HUES6 (cell line): ENCODE data around the gene PTPN14.

Experiments used
- H3K27ac ChIP-seq: 2 replicates; pipeline ENCODE4 v1.7.0; 2013; ENCODE audit warnings: low read depth, mild to moderate bottlenecking, low read length, inconsistent platforms
- H3K27me3 ChIP-seq: 2 replicates; pipeline ENCODE4 v1.6.1; 2013; ENCODE audit warnings: low read length; ENCODE audit not compliant: control insufficient read depth, insufficient read depth
- H3K36me3 ChIP-seq: 2 replicates; pipeline ENCODE4 v1.6.1; 2013; ENCODE audit warnings: low read length; ENCODE audit not compliant: control insufficient read depth, insufficient read depth
- H3K4me1 ChIP-seq: 2 replicates; pipeline ENCODE4 v1.6.1; 2013; ENCODE audit warnings: low read length; ENCODE audit not compliant: control insufficient read depth, insufficient read depth
- H3K4me3 ChIP-seq: 2 replicates; pipeline ENCODE4 v1.5.1; 2013; ENCODE audit warnings: low read depth, low read length
- H3K9ac ChIP-seq: one replicate; pipeline ENCODE4 v1.6.1; 2013; ENCODE audit warnings: mild to moderate bottlenecking, low read length
- H3K9me3 ChIP-seq: 2 replicates; pipeline ENCODE4 v1.6.1; 2013; ENCODE audit warnings: low read depth, low read length; ENCODE audit not compliant: control insufficient read depth, insufficient read depth

The PTPN14 gene

DNA sequence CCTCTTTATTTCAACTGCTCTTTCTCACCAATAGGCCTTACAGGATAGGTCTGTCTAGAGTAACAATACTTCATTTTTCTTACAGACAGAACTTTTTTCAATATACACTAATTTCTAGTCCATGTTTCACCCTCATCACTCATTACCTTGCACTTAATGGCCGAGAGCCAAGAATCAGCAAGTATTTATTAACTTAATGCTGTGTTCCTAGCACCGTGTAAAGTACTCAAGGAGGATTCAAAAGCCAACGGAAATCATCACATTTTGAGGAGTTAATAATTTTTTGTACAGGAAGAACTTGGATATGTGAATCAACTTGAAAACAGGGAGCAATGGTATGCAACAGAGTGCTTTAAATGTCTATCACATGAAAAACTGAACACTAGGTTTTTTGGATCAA is 102.0 kb downstream of the PTPN14 start:
- no peaks in the 10 kb centered on the region for H3K9me3 ChIP-seq
- H3K4me1 ChIP-seq = peaks cover 63% of the 10 kb centered on the region
- no peak overlapping the region for H3K27ac ChIP-seq

DNA sequence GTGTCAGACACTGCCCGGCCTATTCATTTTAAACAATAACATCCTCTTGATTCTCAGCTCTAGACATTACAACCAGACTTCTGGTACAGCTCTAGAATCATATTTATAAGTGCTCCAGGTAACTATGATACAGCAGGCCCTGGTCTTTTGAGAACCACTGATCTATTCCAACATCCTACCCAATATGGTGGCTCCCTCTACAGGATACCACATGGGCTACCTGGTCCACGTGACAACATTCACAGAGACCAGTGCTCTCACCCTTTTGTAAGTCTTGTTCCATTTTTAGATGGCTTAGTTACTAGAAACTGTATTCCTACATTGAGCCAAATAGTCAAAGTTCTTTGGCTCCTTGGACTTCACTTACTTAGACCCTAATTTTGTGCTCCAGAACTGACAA is 102.9 kb downstream of the PTPN14 start:
- H3K27me3 ChIP-seq = no peaks in the 10 kb centered on the region
- peaks cover 16% of the 10 kb centered on the region; the same call in 1 of the 2 replicates for H3K36me3 ChIP-seq
- peak overlapping the region; percentile 84; the same call in 1 of the 2 replicates for H3K27ac ChIP-seq
- no peaks in the 10 kb centered on the region for H3K9me3 ChIP-seq
- no peak overlapping the region for H3K4me3 ChIP-seq
- peaks cover 66% of the 10 kb centered on the region for H3K4me1 ChIP-seq
- H3K9ac ChIP-seq = no peak overlapping the region

More for the DNA sequence above, 102.0 kb downstream of the PTPN14 start:
- no peak overlapping the region for H3K9ac ChIP-seq
- H3K4me3 ChIP-seq = no peak overlapping the region
- peaks cover 16% of the 10 kb centered on the region; the same call in 1 of the 2 replicates for H3K36me3 ChIP-seq
- H3K27me3 ChIP-seq = no peaks in the 10 kb centered on the region

GRCh38 chr1:214447557-214447871 is 103.9 kb downstream of the PTPN14 start:
- H3K9ac ChIP-seq = peak overlapping the region; percentile 67
- peak overlapping the region; percentile 84 for H3K27ac ChIP-seq
- no peaks in the 10 kb centered on the region for H3K9me3 ChIP-seq
- peak overlapping the region; percentile 31; the same call in 1 of the 2 replicates for H3K4me3 ChIP-seq
- no peaks in the 10 kb centered on the region for H3K27me3 ChIP-seq
- H3K36me3 ChIP-seq = peaks cover 16% of the 10 kb centered on the region; the same call in 1 of the 2 replicates
- peaks cover 66% of the 10 kb centered on the region for H3K4me1 ChIP-seq

DNA sequence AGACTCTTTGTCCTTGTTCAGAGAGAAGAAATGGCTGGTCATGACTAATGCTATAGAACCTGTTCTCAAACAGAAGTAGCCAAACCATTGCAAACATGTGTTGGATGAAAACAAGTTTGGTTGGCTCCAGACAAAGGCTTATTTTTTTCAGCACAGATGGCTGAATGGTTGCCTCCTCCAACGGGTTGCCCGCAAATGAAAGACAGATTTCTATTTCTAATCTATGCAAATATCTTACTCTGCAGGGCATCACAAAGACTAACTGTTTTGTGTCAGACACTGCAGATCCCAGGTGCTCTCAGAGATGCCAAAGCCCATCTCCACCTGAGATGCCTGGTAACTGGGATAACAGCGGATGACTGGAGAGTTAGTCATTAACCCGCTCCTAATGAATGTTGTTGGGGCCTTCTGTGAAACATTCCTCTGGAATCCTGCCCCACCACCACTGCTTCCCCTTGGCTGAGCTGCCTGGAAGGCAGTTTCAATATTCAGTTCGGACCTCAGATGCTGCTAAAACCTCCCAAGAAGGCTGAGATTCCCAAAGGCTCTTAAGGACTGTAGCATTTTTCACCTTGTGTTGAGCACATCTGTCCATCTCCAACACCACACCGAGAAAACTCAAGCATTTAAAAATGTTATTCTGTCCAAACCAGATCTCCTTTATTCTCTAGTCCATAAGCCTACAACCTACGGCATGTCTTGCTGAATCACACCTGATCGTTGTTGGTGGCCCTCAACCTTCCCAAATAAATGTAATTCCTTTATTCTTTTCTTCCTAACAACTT is 104.4 kb downstream of the PTPN14 start:
- peak overlapping the region; percentile 84 for H3K27ac ChIP-seq
- H3K4me1 ChIP-seq = peaks cover 66% of the 10 kb centered on the region
- peak overlapping the region; percentile 67 for H3K9ac ChIP-seq
- H3K36me3 ChIP-seq = peaks cover 16% of the 10 kb centered on the region; the same call in 1 of the 2 replicates
- H3K9me3 ChIP-seq = no peaks in the 10 kb centered on the region
- H3K27me3 ChIP-seq = no peaks in the 10 kb centered on the region
- H3K4me3 ChIP-seq = peak overlapping the region; percentile 31

DNA sequence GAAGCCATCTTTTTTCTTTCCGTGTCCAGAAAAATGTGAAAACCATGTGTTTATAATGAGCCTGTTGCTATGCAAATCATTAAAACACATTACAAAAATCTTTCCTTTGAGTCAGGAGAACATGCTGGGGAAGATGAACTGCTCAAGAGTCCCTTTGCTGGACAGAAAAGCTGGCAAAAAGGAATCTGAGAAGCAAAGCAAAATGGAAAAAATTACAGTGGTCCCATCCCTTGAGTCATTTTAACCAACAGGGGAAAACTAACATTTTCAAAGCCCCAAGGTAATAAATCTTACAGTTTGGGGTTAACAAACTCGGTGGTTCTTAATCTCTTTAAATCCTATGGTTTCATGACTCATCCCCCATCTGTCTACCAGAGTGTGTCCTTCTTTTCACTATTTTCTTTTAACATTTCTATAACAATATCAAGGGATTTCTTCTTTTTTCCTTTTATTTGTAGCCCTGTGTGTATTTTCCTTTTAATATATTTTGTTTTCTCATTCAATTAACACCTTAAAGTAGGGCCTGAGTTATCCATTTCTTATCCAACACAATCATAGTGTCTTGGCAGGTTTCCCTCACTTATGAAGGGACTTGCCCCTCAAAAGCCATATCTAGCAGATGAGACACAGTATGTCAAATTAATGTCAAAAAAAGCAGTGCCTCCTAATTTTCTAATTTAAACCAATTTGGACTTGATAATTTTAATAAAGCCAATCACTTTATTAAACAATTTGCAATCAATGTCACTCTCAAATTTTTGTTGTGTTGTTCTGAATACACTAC is 105.4 kb downstream of the PTPN14 start:
- H3K4me1 ChIP-seq = peaks cover 72% of the 10 kb centered on the region
- no peaks in the 10 kb centered on the region for H3K9me3 ChIP-seq
- no peak overlapping the region for H3K4me3 ChIP-seq
- peaks cover 7% of the 10 kb centered on the region; the same call in 1 of the 2 replicates for H3K36me3 ChIP-seq
- peak overlapping the region; percentile 79 for H3K27ac ChIP-seq
- no peaks in the 10 kb centered on the region for H3K27me3 ChIP-seq
- no peak overlapping the region for H3K9ac ChIP-seq

GRCh38 chr1:214445199-214445598 is 106.2 kb downstream of the PTPN14 start:
- Histone ChIP-seq H3K27ac (peak overlapping the region; percentile 79), H3K4me1 (peaks cover 80% of the 10 kb centered on the region), H3K4me3 (no peak overlapping the region), H3K9ac (no peak overlapping the region), H3K36me3 (peaks cover 3% of the 10 kb centered on the region; the same call in 1 of the 2 replicates), H3K27me3 (no peaks in the 10 kb centered on the region), H3K9me3 (no peaks in the 10 kb centered on the region)

DNA sequence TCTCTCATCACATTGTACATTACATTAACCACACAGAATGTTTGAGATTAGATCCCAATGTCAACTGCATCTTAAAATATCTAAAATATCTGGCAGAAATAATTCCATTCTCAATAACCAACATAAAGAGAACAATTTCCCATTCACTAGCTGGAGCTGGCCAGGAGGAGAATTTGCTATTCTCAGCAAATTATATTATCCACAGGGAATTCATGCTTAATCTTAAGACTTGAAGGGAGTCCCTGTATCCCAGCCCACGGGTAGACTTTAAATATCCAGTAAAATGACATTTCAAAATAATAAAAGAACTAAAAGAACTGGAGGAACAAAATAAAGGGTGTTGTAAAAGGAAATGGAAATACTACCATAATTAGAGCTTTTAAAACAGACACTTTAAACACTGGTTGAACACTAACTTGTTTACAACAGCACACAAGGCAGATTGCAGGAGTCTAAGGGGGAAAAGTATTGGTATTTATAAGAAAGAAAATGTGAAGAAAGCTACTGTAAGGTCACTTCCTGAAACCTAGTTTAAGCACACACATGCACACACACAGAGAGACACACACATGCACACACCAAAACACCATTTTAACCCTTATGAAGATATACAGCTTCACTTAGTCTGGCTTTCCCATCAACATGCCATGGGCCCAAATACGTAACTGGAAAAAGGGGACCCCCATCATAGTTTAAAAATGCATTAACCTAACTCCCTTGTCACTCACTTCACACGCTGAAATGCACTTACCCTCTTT is 107.0 kb downstream of the PTPN14 start:
- H3K36me3 ChIP-seq = peaks cover under 1% of the 10 kb centered on the region; the same call in 1 of the 2 replicates
- H3K27me3 ChIP-seq = no peaks in the 10 kb centered on the region
- no peak overlapping the region for H3K4me3 ChIP-seq
- peak overlapping the region; percentile 79; the same call in 1 of the 2 replicates for H3K27ac ChIP-seq
- no peak overlapping the region for H3K9ac ChIP-seq
- no peaks in the 10 kb centered on the region for H3K9me3 ChIP-seq
- peaks cover 88% of the 10 kb centered on the region for H3K4me1 ChIP-seq

DNA sequence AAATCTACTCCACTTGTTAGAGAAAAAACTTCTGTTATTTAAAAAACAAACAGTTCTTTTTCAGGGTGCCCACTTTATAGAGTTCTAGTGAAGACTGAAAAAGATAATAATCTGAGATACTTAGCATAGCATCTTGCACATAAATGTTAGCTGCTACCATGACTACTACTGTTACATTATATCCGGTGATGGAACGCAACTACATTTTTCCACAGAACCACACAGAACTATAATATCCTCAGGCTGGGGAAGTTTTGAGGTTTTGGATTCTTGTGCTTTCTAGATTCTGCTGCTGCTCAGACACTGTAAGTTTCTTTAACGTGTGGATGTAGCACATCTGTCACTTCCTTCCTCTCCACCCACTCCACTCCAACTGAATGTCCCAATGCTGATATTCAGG is 110.3 kb downstream of the PTPN14 start:
- H3K9ac ChIP-seq = no peak overlapping the region
- peaks cover 82% of the 10 kb centered on the region for H3K4me1 ChIP-seq
- no peaks in the 10 kb centered on the region for H3K9me3 ChIP-seq
- peak overlapping the region; percentile 31 for H3K27ac ChIP-seq
- H3K27me3 ChIP-seq = no peaks in the 10 kb centered on the region
- H3K4me3 ChIP-seq = no peak overlapping the region
- H3K36me3 ChIP-seq = no peaks in the 10 kb centered on the region

DNA sequence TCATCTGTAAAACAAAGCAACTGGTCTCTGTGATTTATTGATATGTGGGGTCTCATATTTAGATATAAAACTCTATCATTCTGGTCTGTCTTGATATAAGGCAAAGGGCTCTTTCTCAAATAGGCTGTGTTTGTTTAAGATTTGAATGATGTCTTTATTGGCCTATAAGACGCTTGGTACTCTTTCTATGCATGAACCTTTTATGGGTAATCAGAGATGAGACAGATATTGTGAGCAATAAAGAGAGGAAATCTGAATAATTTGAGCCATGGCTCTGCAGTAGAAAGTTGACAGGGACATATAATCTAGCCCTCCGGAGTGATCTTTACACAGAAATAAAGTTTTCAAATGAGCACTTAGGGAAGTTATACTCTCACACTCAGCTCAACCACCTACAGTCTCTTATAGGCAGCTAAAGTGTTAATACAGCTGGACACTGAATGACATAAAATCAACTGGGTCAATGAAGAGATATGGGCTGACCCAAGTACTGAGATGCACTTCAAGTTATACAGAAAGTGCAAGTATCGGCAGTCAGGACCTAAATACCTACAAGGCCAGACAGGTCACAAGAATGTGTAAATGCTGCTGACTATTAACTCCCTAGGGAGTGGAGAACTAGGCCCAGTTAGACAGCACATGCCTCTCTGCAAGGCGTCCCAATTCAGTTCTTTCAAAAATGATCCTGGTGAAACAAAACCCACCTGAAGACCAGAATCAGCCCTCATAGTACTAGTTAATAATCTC is 111.0 kb downstream of the PTPN14 start:
- Histone ChIP-seq H3K27me3 (no peaks in the 10 kb centered on the region), H3K4me1 (peaks cover 75% of the 10 kb centered on the region), H3K36me3 (no peaks in the 10 kb centered on the region), H3K9me3 (no peaks in the 10 kb centered on the region), H3K27ac (peak overlapping the region; percentile 31), H3K4me3 (no peak overlapping the region), H3K9ac (peak overlapping the region; percentile 60)

DNA sequence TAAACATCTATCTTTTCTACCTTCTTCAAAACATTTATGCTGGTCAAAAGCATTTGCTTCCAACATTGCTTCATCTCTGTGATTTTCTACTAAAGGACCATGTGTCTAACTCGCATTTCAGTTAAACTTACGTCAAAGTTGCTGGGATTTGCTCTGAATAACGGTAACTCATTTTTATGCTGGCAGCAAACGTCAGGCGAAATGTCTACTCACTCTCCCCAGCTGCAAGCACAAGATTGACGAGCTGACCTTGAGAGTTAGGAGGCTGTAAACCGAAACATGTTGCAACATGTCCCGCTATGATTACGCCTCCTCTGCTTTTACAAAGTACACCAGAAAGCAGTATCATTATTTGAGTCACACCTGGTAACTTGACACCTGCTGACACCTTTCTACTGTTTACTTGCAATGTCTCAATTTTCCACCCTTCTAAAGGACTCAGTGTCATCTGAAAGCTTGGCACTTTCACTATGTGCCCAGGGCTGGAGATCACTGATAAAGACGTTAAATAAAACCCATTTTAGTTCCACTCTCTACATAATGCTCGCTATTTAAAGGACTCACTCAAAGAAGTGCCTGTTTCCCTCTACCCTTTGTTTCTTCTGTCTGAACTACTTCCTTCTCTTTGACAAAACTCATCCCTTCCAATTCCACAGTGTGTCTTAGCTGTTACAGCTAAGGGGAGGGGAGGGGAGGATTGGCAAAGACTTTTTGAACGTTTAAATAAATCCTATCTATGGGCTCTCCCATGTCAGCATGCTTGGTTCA is 111.9 kb downstream of the PTPN14 start:
- Histone ChIP-seq H3K4me1 (peaks cover 68% of the 10 kb centered on the region), H3K36me3 (no peaks in the 10 kb centered on the region), H3K27ac (peak overlapping the region; percentile 31), H3K9me3 (no peaks in the 10 kb centered on the region), H3K27me3 (no peaks in the 10 kb centered on the region), H3K4me3 (no peak overlapping the region), H3K9ac (peak overlapping the region; percentile 60)
